ENCODE data around the gene SLCO2B1.
"Not testable (repeated sequence)": the region's sequence is repeated elsewhere in the genome, so short reads cannot be mapped to it uniquely, and the experiment has no call there.

The SLCO2B1 gene, protein sequence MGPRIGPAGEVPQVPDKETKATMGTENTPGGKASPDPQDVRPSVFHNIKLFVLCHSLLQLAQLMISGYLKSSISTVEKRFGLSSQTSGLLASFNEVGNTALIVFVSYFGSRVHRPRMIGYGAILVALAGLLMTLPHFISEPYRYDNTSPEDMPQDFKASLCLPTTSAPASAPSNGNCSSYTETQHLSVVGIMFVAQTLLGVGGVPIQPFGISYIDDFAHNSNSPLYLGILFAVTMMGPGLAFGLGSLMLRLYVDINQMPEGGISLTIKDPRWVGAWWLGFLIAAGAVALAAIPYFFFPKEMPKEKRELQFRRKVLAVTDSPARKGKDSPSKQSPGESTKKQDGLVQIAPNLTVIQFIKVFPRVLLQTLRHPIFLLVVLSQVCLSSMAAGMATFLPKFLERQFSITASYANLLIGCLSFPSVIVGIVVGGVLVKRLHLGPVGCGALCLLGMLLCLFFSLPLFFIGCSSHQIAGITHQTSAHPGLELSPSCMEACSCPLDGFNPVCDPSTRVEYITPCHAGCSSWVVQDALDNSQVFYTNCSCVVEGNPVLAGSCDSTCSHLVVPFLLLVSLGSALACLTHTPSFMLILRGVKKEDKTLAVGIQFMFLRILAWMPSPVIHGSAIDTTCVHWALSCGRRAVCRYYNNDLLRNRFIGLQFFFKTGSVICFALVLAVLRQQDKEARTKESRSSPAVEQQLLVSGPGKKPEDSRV

GRCh38 chr11:75150879-75151278 lies at the start of gene SLCO2B1:
TSS of gene SLCO2B1 (plus strand) at chr11:75151107. CDS start at chr11:75151382, 275 bp downstream.
- DNase-seq, result no peak

- DNase-seq, result no peak
These were observed 49.3 kb upstream of the SLCO2B1 start for GRCh38 chr11:75101424-75102128.

- DNase-seq, result no peak
These were observed 47.4 kb upstream of the SLCO2B1 start for GRCh38 chr11:75103380-75104026.

DNA sequence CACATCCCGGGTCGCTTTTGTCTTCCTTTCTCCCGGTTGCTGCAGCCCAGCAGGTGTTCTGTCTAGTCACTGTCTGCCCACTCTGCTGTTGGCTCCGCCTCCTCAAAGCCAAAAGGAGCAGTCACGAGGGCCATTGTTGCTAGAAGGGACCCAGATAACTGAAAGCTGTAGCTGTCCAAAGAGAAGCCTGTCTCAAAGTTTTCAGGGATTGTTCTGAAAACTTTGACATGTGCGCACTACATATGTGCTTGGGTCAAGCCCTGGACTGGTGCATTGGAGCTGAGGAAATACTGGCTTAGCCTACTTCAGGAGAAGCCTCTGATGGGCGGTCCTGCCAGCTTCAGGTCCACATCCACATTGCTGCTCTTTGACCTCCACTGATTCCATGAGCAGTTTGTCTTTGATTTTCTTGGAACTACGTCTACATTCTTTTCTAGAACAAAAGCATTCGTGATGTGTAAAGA lies 45.4 kb upstream of the SLCO2B1 start:
- DNase-seq, result peak; percentile 21

- not testable (repeated sequence) for DNase-seq
These were observed 44.8 kb upstream of the SLCO2B1 start for GRCh38 chr11:75105967-75106681.

GRCh38 chr11:75107187-75107586 lies 43.7 kb upstream of the SLCO2B1 start:
- DNase-seq, result no peak

GRCh38 chr11:75112200-75112599 lies 38.7 kb upstream of the SLCO2B1 start:
- no peak for DNase-seq

- no peak for DNase-seq
These were observed 37.9 kb upstream of the SLCO2B1 start for GRCh38 chr11:75113030-75113429.

GRCh38 chr11:75114465-75114864 lies 36.4 kb upstream of the SLCO2B1 start:
- DNase-seq, result no peak

DNA sequence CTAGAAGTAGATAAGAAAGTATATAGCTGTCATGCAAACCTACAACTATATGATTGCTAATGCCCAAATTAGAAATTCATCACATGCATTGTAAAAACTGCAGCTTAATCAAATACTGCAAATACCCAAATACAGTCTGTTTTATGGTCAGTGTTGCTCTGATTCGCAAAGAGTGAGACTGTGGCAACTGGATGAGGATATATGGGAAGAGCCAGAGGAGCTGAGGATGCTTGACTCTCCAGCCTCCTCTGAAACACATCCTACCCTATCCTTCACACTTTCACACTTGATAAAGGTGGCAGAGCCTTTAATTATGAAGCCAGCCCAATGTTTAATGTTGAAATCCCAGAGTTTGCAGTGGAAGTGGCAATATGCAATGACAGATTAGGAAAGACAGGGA lies 32.3 kb upstream of the SLCO2B1 start:
- no peak for DNase-seq

DNA sequence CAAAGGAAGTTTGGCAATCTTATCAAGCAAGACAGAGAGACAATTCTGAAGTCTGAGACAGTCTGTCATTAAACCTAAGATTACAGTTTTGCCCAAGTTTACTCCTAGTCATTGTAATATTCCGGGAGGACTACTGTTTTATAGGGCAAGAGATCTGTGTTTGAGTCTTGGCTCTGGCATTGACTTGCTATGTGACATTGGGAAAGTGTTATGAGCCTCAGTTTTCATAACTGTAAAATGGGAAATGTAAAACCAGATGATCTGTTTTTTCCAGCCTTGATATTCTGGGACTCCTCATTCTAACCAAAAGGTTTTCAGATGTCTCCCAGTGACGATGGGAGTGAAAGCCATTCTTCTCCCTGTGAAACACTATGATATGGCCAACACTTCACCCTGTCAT lies 24.3 kb upstream of the SLCO2B1 start:
- DNase-seq, result no peak

DNA sequence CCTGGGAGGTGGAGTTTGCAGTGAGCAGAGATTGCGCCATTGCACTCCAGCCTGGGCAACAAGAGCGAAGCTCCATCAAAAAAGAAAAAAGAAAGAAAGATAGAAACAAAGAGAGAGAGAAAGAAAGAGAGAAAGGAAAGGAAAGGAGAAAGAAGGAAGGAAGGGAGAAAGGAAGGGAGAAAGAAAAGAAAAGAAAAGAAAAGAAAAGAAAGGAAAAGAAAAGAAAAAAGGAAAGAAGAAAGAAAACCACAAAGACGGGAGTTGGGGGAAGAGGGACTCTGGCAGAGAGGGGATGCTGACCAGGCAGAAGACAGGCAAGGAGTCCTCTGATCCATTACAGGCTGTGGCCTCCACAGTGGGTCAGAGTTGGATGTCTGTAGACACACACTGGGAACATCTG lies 18.8 kb upstream of the SLCO2B1 start:
- no peak for DNase-seq

GRCh38 chr11:75133976-75134375 lies 16.9 kb upstream of the SLCO2B1 start:
- no peak for DNase-seq

GRCh38 chr11:75135021-75135650 lies 15.8 kb upstream of the SLCO2B1 start:
- DNase-seq, result no peak

GRCh38 chr11:75135651-75136050 lies 15.3 kb upstream of the SLCO2B1 start:
- no peak for DNase-seq

GRCh38 chr11:75140269-75141138 lies 10.4 kb upstream of the SLCO2B1 start:
- DNase-seq, result peak; percentile 43

DNA sequence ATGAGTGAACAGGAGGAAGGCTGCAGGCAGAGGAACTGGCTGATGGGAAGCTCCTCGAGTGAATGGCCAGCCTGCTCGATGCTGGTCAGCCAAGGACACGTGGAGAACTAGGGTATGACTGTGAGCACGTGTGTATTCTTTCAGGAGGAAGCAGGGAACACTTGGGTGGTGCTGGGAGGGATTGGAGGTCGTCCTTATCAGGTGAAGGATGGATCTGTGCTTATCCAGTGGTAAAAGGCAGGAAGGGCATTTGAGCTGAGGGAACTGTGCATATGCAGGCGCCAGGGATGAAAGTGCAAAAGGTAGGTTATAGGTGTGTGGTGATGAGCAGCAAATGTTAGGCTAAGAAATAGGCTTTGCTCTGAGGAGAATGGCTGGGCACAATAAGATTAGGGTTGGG lies 9.7 kb upstream of the SLCO2B1 start:
- no peak for DNase-seq

GRCh38 chr11:75142714-75143419 lies 8.0 kb upstream of the SLCO2B1 start:
- peak; percentile 53 for DNase-seq

DNA sequence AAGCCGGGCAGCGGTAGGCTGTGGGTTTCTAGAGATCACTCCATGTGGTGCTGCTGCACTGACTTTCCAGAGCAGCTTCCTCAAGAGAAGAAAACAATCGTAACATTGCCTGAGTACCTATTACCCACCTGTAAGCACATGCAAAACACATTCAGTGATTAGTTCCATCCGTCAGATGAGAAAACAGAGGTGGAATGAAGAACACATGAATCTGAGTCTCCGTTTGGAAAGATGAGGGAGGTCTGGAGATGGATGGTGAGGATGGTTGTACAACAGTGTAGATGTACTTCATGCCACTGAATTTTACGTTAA lies 7.5 kb upstream of the SLCO2B1 start:
- no peak for DNase-seq

GRCh38 chr11:75144716-75145014 lies 6.2 kb upstream of the SLCO2B1 start:
- DNase-seq, result no peak

Measured in NCI-H146 (cell line).